Thyroid gland (tissue), 4 donors: ENCODE measurements around the gene PEPD. TPM values are rescaled to one million over a fixed set of nuclear protein-coding genes. Genes with fewer than 3 reads are reported as not detected.

ENCODE experiments used
- DNase-seq, 2 donors: peaks; one replicate each; pipeline ENCODE4 v3.0.0-alpha.2; 2019
- H3K27ac ChIP-seq, 3 donors: fragments of 200-600 bp; sonication (generic); 1 replicate in 2 of 3; 2 replicates in 1 of 3; pipeline ENCODE4 v1.5.1; 2016 to 2019; ENCODE audit warnings: mild to moderate bottlenecking in 1 of 3, moderate library complexity in 1 of 3
- H3K27me3 ChIP-seq: fragments of 200-600 bp; sonication (generic); one replicate; pipeline ENCODE4 v1.5.1; 2019
- H3K36me3 ChIP-seq, 2 donors: fragments of 200-600 bp; sonication (generic); one replicate each; pipeline ENCODE4 v1.5.1; 2016 to 2019
- H3K4me1 ChIP-seq, 2 donors: fragments of 200-600 bp; sonication (generic); one replicate each; pipeline ENCODE4 v1.5.1; 2017 to 2019
- H3K4me3 ChIP-seq, 3 donors: fragments of 200-600 bp; sonication (generic); replicated peaks in 1 of 3; 1 replicate in 2 of 3; 2 replicates in 1 of 3; pipeline ENCODE4 v1.5.1; 2016; ENCODE audit warnings: mild to moderate bottlenecking in 1 of 3
- H3K9me3 ChIP-seq: fragments of 200-600 bp; sonication (generic); one replicate; pipeline ENCODE4 v1.5.1; 2017
- CTCF ChIP-seq, 6 experiments: fragments of 200-600 bp in 3 of 6; fragments of 450-650 bp in 3 of 6; sonication (generic) in 3 of 6; IDR thresholded peaks; one replicate each; pipeline ENCODE4 v1.5.1; 2016 to 2019; ENCODE audit warnings: antibody characterized with exemption in 6 of 6, mild to moderate bottlenecking in 2 of 6, inconsistent platforms in 1 of 6, moderate library complexity in 1 of 6
- POLR2A ChIP-seq, 2 donors: fragments of 450-650 bp; IDR thresholded peaks; one replicate each; pipeline ENCODE4 v1.6.1; 2017; ENCODE audit warnings: antibody characterized with exemption in 2 of 2, mild to moderate bottlenecking in 2 of 2, moderate library complexity in 1 of 2
- WGBS, 2 donors: methylation state at CpG; one replicate each; pipeline ENCODE4 v1.1.5; 2017; 5-methylcytosine and 5-hydroxymethylcytosine counted together
- intact Hi-C: fragments of 100-400 bp; cut with DNase I; formaldehyde crosslinking; loops from one replicate; pipeline ENCODE4 v1.15.1; 2023
- total RNA-seq, 4 donors: library from RNA; depleted of rRNA; stranded (reverse); fragments of >200 nt; gene quantifications; one replicate each; pipeline ENCODE4 v1.2.3, GENCODE V29; 2016

Gene PEPD
- total RNA-seq, 4 donors from 2014 or later: 76.8 to 121 (median 102) TPM

- no peak for DNase-seq
- WGBS, 2 donors: 86 to 88% methylated on average over 8 to 12 of the region's 12 CpGs
Observed at GRCh38 chr19:33464010-33464732, 57.4 kb downstream of the PEPD start.

GRCh38 chr19:33463199-33463598 lies 58.4 kb downstream of the PEPD start:
- WGBS, 2 donors: 78 to 83% methylated on average over 10 of the region's 10 CpGs
- Histone ChIP-seq H3K9me3 (no peaks in the 10 kb centered on the region), H3K27ac (no peak overlapping the region), H3K4me3 (no peak overlapping the region), H3K36me3 (peaks cover 4 to 5% of the 10 kb centered on the region in 2 donors), H3K27me3 (no peaks in the 10 kb centered on the region), H3K4me1 (no peaks in the 10 kb centered on the region)
- DNase-seq: no peak
- intact Hi-C loops: no loop called here
- TF ChIP-seq POLR2A (IDR thresholded peaks at IDR 0.05): no peak
- no peak for TF ChIP-seq CTCF (IDR thresholded peaks at IDR 0.05)

More at GRCh38 chr19:33464010-33464732, 57.4 kb downstream of the PEPD start:
- H3K27ac ChIP-seq: no peak overlapping the region
- H3K27me3 ChIP-seq: no peaks in the 10 kb centered on the region
- no peak overlapping the region for H3K4me3 ChIP-seq
- intact Hi-C loops: no loop called here
- peaks cover 4 to 5% of the 10 kb centered on the region in 2 donors for H3K36me3 ChIP-seq
- TF ChIP-seq CTCF (IDR thresholded peaks at IDR 0.05) (no peak), POLR2A (IDR thresholded peaks at IDR 0.05) (no peak)
- no peaks in the 10 kb centered on the region for H3K4me1 ChIP-seq
- H3K9me3 ChIP-seq: no peaks in the 10 kb centered on the region

- TF ChIP-seq POLR2A (IDR thresholded peaks at IDR 0.05) (no peak), CTCF (IDR thresholded peaks at IDR 0.05) (no peak)
- no peaks in the 10 kb centered on the region for H3K9me3 ChIP-seq
- no peak overlapping the region for H3K27ac ChIP-seq
- H3K4me1 ChIP-seq: no peaks in the 10 kb centered on the region
- 89 to 91% methylated on average over 15 of the region's 16 CpGs for WGBS, 2 donors
- intact Hi-C loops: no loop called here
- no peak for DNase-seq
- H3K27me3 ChIP-seq: no peaks in the 10 kb centered on the region
- peaks cover 4 to 5% of the 10 kb centered on the region in 2 donors for H3K36me3 ChIP-seq
- H3K4me3 ChIP-seq: no peak overlapping the region
Observed at GRCh38 chr19:33462112-33462791, 59.3 kb downstream of the PEPD start.

GRCh38 chr19:33461256-33462111 lies 60.1 kb downstream of the PEPD start:
- intact Hi-C loops: no loop called here
- Histone ChIP-seq H3K36me3 (peaks cover 4 to 5% of the 10 kb centered on the region in 2 donors), H3K4me3 (no peak overlapping the region), H3K27me3 (no peaks in the 10 kb centered on the region), H3K27ac (no peak overlapping the region), H3K9me3 (no peaks in the 10 kb centered on the region), H3K4me1 (no peaks in the 10 kb centered on the region)
- no peak for TF ChIP-seq POLR2A (IDR thresholded peaks at IDR 0.05)
- TF ChIP-seq CTCF (IDR thresholded peaks at IDR 0.05): no peak
- 85 to 92% methylated on average over 16 to 24 of the region's 24 CpGs for WGBS, 2 donors
- no peak for DNase-seq
